Colonic mucosa (tissue), 4 donors: Measurements from ENCODE around the gene IL22RA2. TPM values are rescaled to one million over a fixed set of nuclear protein-coding genes. Genes with fewer than 3 reads are reported as not detected.

Source experiments
- DNase-seq: peaks from one replicate; pipeline ENCODE4 v3.0.0-alpha.2; 2020
- H3K27ac ChIP-seq: fragments of 200-600 bp; one replicate; pipeline ENCODE4 v1.8.0; 2021
- H3K27me3 ChIP-seq: fragments of 200-600 bp; one replicate; pipeline ENCODE4 v1.8.0; 2021
- H3K36me3 ChIP-seq: fragments of 200-600 bp; one replicate; pipeline ENCODE4 v1.8.0; 2021
- H3K4me1 ChIP-seq: fragments of 200-600 bp; one replicate; pipeline ENCODE4 v1.8.0; 2021; ENCODE audit warnings: mild to moderate bottlenecking
- H3K4me3 ChIP-seq: fragments of 200-600 bp; one replicate; pipeline ENCODE4 v1.8.0; 2021
- H3K9ac ChIP-seq, 2 donors: one replicate each; pipeline ENCODE4 v1.7.0; 2013; ENCODE audit warnings: control low read depth in 2 of 2, low read depth in 2 of 2, low read length in 2 of 2
- H3K9me3 ChIP-seq: fragments of 200-600 bp; one replicate; pipeline ENCODE4 v1.8.0; 2021
- intact Hi-C: fragments of 100-400 bp; cut with DNase I; formaldehyde crosslinking; loops from one replicate; pipeline ENCODE4 v1.14.1; 2022
- total RNA-seq, 2 donors: library from RNA; stranded (reverse); fragmentation: NEBNext Ultra II Directional in 1 of 2; extraction: Animal tissue kit (Norgen Biotek cat#: 25700) in 1 of 2; gene quantifications; one replicate each; pipeline ENCODE4 v1.2.1, GENCODE V29; 2021
- TF ChIP-seq, protein P1 (sequence below): fragments of 200-600 bp; IDR thresholded peaks from one replicate; pipeline ENCODE4 v1.8.0; 2022; ENCODE audit warnings: antibody characterized with exemption, mild to moderate bottlenecking
- donor health status: healthy.
- donor health status: DM: no; HTN: no; CAD: no.
- donor health status: DM: no; HTN: no; CAD: no.

The IL22RA2 gene
- total RNA-seq, 2 donors from 2014 or later, result 0.21 TPM; not detected in 1

DNA sequence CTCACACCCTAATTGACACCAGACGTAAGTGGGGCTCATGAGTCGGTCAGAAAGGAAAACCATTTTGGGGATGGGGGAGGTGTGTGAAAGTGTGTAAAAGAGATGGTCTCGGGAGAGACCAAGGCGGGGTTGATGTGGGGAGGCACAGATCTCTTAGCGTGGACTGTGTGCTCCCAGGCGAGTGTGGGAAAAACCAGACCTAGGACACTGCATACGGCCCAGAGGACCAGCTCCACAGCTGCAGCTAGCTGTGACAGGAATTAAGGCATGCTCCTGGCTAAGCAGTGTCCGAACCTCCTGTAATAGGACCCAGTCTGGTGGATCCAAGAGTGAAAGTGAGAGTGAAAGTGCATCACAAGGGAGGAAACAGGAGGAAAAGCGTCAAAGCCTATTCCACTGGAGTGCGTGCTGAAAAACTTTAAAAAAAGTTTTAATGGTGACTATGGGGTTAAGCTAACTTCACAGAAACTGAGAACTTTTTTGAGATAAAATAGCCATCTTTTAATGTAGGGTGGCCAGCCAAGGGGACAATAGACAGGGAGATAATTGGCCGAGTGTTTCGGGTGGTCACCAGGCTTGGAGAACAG is 9.6 kb downstream of the IL22RA2 start:
- intact Hi-C loops, result no loop called here
- DNase-seq, result no peak
- Histone ChIP-seq H3K36me3 (no peaks in the 10 kb centered on the region), H3K27ac (no peak overlapping the region), H3K4me1 (no peaks in the 10 kb centered on the region), H3K9ac (no peak overlapping the region), H3K27me3 (no peaks in the 10 kb centered on the region), H3K4me3 (no peak overlapping the region), H3K9me3 (no peaks in the 10 kb centered on the region)
- TF ChIP-seq, protein P1, sequence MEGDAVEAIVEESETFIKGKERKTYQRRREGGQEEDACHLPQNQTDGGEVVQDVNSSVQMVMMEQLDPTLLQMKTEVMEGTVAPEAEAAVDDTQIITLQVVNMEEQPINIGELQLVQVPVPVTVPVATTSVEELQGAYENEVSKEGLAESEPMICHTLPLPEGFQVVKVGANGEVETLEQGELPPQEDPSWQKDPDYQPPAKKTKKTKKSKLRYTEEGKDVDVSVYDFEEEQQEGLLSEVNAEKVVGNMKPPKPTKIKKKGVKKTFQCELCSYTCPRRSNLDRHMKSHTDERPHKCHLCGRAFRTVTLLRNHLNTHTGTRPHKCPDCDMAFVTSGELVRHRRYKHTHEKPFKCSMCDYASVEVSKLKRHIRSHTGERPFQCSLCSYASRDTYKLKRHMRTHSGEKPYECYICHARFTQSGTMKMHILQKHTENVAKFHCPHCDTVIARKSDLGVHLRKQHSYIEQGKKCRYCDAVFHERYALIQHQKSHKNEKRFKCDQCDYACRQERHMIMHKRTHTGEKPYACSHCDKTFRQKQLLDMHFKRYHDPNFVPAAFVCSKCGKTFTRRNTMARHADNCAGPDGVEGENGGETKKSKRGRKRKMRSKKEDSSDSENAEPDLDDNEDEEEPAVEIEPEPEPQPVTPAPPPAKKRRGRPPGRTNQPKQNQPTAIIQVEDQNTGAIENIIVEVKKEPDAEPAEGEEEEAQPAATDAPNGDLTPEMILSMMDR, result no peak

DNA sequence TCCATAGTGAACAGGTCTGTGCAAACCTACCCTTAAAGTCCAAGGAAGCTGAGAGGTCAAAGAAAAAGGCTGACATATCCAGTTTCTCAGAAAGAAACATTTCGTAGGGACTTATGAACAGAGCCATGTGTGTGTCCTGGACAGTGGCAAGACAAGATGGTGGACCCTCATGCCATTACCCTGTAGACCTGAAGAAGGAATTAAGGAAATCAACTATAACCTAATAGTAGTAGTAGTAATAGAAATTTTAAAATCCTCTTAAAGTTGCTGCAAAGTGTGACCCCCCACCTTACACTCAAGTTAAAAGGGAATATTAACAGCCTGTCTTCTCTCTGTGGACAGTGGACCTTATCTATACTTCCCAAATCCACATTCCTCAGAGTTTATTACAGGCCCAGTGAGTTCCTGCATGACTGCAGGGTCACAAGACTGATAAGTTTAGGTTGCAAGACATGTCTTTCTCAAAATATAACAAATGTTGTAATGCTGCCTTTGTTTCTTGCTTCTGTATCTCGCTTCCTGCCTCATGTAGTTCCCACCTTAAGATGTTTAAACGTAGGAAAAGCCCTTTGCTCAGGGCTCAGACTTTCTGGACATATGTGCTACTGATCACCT is 10.6 kb downstream of the IL22RA2 start:
- TF ChIP-seq, protein P1, result no peak
- H3K27me3 ChIP-seq, result no peaks in the 10 kb centered on the region
- DNase-seq, result no peak
- no peak overlapping the region for H3K4me3 ChIP-seq
- H3K36me3 ChIP-seq, result no peaks in the 10 kb centered on the region
- H3K27ac ChIP-seq, result no peak overlapping the region
- no peaks in the 10 kb centered on the region for H3K9me3 ChIP-seq
- H3K4me1 ChIP-seq, result no peaks in the 10 kb centered on the region
- no peak overlapping the region for H3K9ac ChIP-seq
- intact Hi-C loops, result no loop called here

DNA sequence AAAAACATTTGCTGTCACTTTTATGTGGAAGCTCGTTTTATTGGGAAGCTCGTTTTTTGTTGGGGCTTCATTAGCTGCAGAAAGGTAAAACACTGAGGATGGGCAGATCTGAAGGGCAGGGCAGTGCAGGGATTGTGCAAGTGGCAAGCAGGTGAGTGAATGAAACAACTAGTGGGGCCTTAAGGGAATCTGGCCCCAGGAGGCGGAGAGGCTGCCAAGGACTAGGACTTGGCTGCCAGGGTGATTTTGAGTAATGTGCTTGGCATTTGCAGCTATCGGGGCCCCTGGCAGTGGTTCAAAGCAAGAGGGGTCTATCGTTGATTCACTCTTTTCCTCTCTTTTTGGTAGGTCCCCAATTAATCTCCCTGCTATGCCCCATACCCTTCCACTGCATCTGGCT is 11.5 kb downstream of the IL22RA2 start:
- no peaks in the 10 kb centered on the region for H3K27me3 ChIP-seq
- H3K9me3 ChIP-seq, result no peaks in the 10 kb centered on the region
- H3K4me3 ChIP-seq, result no peak overlapping the region
- intact Hi-C loops, result no loop called here
- H3K9ac ChIP-seq, result no peak overlapping the region
- no peaks in the 10 kb centered on the region for H3K36me3 ChIP-seq
- TF ChIP-seq, protein P1, result no peak
- no peaks in the 10 kb centered on the region for H3K4me1 ChIP-seq
- no peak for DNase-seq
- H3K27ac ChIP-seq, result no peak overlapping the region

DNA sequence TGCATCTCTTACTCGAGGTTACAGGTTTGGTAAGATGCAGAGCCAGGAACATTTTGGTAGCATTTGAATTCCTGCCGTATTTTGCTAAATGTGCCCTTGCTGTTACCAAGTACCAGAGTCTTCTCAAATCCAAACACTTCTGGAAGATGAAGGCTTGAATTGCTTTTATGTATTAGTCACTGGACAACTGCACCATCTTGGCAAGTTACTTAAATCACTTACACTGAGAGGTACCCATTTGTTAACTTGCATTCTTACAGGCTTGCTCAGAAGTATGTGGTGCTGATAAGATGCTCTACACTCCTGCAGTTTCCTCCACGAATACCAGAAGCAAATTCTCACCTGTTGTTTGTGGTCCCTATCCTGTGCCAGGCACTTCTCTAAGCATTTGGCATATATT is 12.7 kb downstream of the IL22RA2 start:
- H3K27ac ChIP-seq, result no peak overlapping the region
- no peak overlapping the region for H3K4me3 ChIP-seq
- intact Hi-C loops, result no loop called here
- TF ChIP-seq, protein P1, result no peak
- DNase-seq, result no peak
- no peaks in the 10 kb centered on the region for H3K9me3 ChIP-seq
- no peaks in the 10 kb centered on the region for H3K36me3 ChIP-seq
- no peak overlapping the region for H3K9ac ChIP-seq
- H3K27me3 ChIP-seq, result no peaks in the 10 kb centered on the region
- no peaks in the 10 kb centered on the region for H3K4me1 ChIP-seq

DNA sequence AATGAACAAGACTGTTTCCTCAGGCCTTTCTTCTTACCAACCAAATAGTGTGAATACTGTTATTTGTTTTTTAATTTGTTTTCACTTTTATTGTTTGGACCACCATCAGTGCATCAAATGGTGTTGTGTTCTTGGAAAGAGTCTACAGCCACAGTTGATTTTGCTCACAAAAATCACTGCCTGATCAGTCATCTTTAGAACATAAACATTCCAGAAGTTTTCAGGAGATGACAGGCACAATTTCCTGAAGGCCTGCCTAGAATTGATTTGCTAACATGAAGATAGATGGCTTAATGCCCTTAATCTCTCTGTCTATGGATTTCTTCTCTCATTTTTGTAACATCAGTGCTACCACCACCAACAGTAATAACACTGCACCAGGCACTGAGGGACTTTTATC is 13.5 kb downstream of the IL22RA2 start:
- Histone ChIP-seq H3K36me3 (no peaks in the 10 kb centered on the region), H3K27ac (no peak overlapping the region), H3K9me3 (no peaks in the 10 kb centered on the region), H3K4me1 (no peaks in the 10 kb centered on the region), H3K27me3 (no peaks in the 10 kb centered on the region), H3K4me3 (no peak overlapping the region), H3K9ac (no peak overlapping the region)
- DNase-seq, result no peak
- intact Hi-C loops, result no loop called here
- TF ChIP-seq, protein P1, result no peak
